ENCODE results near the gene VAV2.

The VAV2 gene

GRCh38 chr9:133803028-133803585, 189.0 kb downstream of the VAV2 start:
- H3K27ac ChIP-seq, result no peak overlapping the region
- TF ChIP-seq, protein P1, sequence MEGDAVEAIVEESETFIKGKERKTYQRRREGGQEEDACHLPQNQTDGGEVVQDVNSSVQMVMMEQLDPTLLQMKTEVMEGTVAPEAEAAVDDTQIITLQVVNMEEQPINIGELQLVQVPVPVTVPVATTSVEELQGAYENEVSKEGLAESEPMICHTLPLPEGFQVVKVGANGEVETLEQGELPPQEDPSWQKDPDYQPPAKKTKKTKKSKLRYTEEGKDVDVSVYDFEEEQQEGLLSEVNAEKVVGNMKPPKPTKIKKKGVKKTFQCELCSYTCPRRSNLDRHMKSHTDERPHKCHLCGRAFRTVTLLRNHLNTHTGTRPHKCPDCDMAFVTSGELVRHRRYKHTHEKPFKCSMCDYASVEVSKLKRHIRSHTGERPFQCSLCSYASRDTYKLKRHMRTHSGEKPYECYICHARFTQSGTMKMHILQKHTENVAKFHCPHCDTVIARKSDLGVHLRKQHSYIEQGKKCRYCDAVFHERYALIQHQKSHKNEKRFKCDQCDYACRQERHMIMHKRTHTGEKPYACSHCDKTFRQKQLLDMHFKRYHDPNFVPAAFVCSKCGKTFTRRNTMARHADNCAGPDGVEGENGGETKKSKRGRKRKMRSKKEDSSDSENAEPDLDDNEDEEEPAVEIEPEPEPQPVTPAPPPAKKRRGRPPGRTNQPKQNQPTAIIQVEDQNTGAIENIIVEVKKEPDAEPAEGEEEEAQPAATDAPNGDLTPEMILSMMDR (conservative IDR thresholded peaks at IDR 0.05), result no peak
- no peak for TF ChIP-seq ZFX (IDR thresholded peaks at IDR 0.05)

DNA sequence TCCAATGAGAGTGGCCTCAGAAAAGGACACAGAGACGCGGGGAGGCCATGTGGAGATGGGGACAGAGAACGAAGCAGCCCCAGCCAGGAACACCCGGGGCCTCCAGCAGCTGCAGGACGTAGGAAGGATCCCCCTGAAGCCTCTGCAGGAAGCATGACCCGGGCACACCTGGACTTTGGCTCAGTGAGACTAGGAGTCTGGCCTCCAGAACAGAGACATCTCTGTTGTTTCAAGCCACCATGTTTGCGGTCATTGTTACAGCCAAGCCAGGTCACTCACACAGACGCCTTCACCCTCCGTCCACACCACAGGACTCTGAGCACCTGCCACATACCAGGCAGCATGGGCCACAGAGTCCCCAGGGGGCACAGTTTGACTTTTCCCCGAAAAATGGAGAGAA, 190.4 kb downstream of the VAV2 start:
- no peak overlapping the region for H3K27ac ChIP-seq
- TF ChIP-seq ZFX (IDR thresholded peaks at IDR 0.05), result no peak
- TF ChIP-seq, protein P1 (conservative IDR thresholded peaks at IDR 0.05), result no peak

DNA sequence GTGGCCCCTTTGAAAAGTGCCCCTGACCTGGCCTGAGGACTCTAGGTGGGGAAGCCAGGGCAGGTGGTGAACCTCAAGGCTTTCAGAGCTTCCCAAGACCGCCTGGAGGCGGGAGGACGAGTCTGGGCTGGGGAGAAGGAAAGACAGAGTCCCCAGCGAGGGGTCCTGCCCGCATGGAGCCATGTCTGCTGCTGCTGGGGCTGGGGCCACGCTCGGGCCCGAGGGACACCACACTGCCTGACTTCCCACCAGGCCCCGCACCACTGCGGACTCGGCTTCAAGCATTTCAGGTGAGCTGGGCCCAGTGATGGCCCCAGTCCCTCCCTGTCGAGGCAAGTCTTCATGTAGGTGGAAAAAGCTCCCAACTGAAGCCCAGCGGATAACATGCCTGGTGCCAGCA, 191.9 kb downstream of the VAV2 start:
- TF ChIP-seq, protein P1 (conservative IDR thresholded peaks at IDR 0.05), result no peak
- no peak for TF ChIP-seq ZFX (IDR thresholded peaks at IDR 0.05)
- no peak overlapping the region for H3K27ac ChIP-seq

DNA sequence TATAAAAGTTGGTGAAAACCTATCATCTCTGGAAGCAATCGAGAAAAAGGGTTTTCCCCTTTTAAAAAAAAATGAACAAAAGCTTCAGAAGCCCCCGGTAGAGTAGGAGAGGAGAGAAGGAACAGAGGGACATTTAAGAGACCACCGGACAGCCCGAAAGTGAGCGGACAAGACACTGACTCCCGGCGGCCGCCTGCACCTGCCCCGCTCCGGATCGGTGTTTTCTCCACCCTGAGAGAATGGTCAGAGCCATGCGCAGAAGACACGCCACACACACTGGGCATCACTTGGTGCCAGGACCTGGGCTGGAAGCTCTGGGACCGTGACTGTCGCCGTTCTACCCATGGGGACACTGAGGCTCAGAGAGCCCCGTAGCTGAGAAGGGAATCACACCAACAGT, 192.4 kb downstream of the VAV2 start:
- TF ChIP-seq ZFX (IDR thresholded peaks at IDR 0.05), result no peak
- TF ChIP-seq, protein P1 (conservative IDR thresholded peaks at IDR 0.05), result no peak
- H3K27ac ChIP-seq, result no peak overlapping the region

- H3K27ac ChIP-seq, result no peak overlapping the region
- TF ChIP-seq, protein P1 (conservative IDR thresholded peaks at IDR 0.05), result no peak
- no peak for TF ChIP-seq ZFX (IDR thresholded peaks at IDR 0.05)
Measured at GRCh38 chr9:133799106-133799505, 193.0 kb downstream of the VAV2 start.

- no peak overlapping the region for H3K27ac ChIP-seq
Measured at GRCh38 chr9:133798160-133798559, 194.0 kb downstream of the VAV2 start.

GRCh38 chr9:133797406-133798105, 194.6 kb downstream of the VAV2 start:
- no peak overlapping the region for H3K27ac ChIP-seq
- TF ChIP-seq, protein P1 (conservative IDR thresholded peaks at IDR 0.05), result no peak
- TF ChIP-seq ZFX (IDR thresholded peaks at IDR 0.05), result no peak

More at GRCh38 chr9:133798160-133798559, 194.0 kb downstream of the VAV2 start:
- TF ChIP-seq, protein P1 (conservative IDR thresholded peaks at IDR 0.05), result no peak
- TF ChIP-seq ZFX (IDR thresholded peaks at IDR 0.05), result no peak

Data from C4-2B (cell line).